Panc1 (cell line): ENCODE results near the gene SLC35G1. TPM values are rescaled to one million over a fixed set of nuclear protein-coding genes. Genes with fewer than 3 reads are reported as not detected.

Experiments
- ATAC-seq: fragments of 200-7000 bp; cut with Tn5 transposase; 2 replicates; pipeline ENCODE4 v1.9.1; 2020; ENCODE audit warnings: mild to moderate bottlenecking, moderate library complexity
- BruUV-seq: library from RNA; stranded (reverse); fragments of 400-500 nt; replicated peaks from 2 replicates; lab custom pipeline; 2021; lab: Mats Ljungman, UMichigan
- CTCF ChIA-PET: fragments of 300-600 bp; sonication (Branson Sonifier 250); formaldehyde crosslinking; loops from one replicate; lab custom pipeline; 2022; ENCODE audit warnings: antibody characterized with exemption; lab: Charles Lee
- POLR2A ChIA-PET: fragments of 300-600 bp; sonication (Branson Sonifier 250); formaldehyde crosslinking; loops from one replicate; lab custom pipeline; 2022; ENCODE audit warnings: antibody characterized with exemption; lab: Charles Lee
- DNase-seq: peaks from one replicate; pipeline ENCODE4 v3.0.0-alpha.2; 2010; ENCODE audit warnings: low read depth, low spot score
- H3K27ac ChIP-seq: 2 replicates; pipeline ENCODE4 v1.5.1; 2011; ENCODE audit warnings: mild to moderate bottlenecking, low read length, inconsistent platforms
- H3K27me3 ChIP-seq: fragments of 200-500 bp; sonication (Bioruptor generic); 2 replicates; pipeline ENCODE4 v1.6.0; 2014; ENCODE audit warnings: low read length, inconsistent platforms; ENCODE audit not compliant: control insufficient read depth, insufficient read depth
- H3K36me3 ChIP-seq: fragments of 200-500 bp; sonication (Bioruptor generic); 2 replicates; pipeline ENCODE4 v1.5.1; 2014; ENCODE audit warnings: inconsistent platforms, mild to moderate bottlenecking, low read length, moderate library complexity; ENCODE audit not compliant: control insufficient read depth, insufficient read depth
- H3K4me1 ChIP-seq: 2 replicates; pipeline ENCODE4 v1.5.1; 2011; ENCODE audit warnings: inconsistent platforms, mild to moderate bottlenecking, low read length, moderate library complexity; ENCODE audit not compliant: control insufficient read depth, insufficient read depth
- H3K4me3 ChIP-seq, 2 experiments: 2 replicates each; pipeline ENCODE4 v1.5.1; 2011 to 2012; ENCODE audit warnings: low read depth in 2 of 2, low read length in 2 of 2, mild to moderate bottlenecking in 2 of 2, inconsistent platforms in 1 of 2, moderate library complexity in 1 of 2
- H3K9me3 ChIP-seq: fragments of 200-500 bp; sonication (Bioruptor generic); 2 replicates; pipeline ENCODE4 v1.5.1; 2014; ENCODE audit warnings: low read depth, mild to moderate bottlenecking, inconsistent platforms, low read length, moderate library complexity; ENCODE audit not compliant: control insufficient read depth, insufficient read depth
- CTCF ChIP-seq: fragments of 450-650 bp; IDR thresholded peaks from 2 replicates; pipeline ENCODE4 v1.5.1; 2017; ENCODE audit warnings: mild to moderate bottlenecking
- POLR2AphosphoS5 ChIP-seq: IDR thresholded peaks from 2 replicates; pipeline ENCODE4 v1.6.1; 2012; ENCODE audit warnings: mild to moderate bottlenecking, low read depth, low read length, moderate library complexity
- REST ChIP-seq, 2 experiments: IDR thresholded peaks; 2 replicates each; pipeline ENCODE4 v1.6.1; 2011 to 2012; ENCODE audit warnings: low read depth in 2 of 2, control low read depth in 1 of 2, low read length in 1 of 2, mild to moderate bottlenecking in 1 of 2, moderate library complexity in 1 of 2; ENCODE audit not compliant: insufficient read depth in 1 of 2
- SIN3A ChIP-seq: IDR thresholded peaks from 2 replicates; pipeline ENCODE4 v1.6.1; 2012; ENCODE audit warnings: low read depth, mild to moderate bottlenecking, low read length, moderate library complexity, borderline replicate concordance; ENCODE audit not compliant: insufficient read depth
- TCF7L2 ChIP-seq: IDR thresholded peaks from 2 replicates; pipeline ENCODE4 v1.6.1; 2011; ENCODE audit warnings: mild to moderate bottlenecking, low read depth, low read length, inconsistent platforms
- in situ Hi-C: cut with HindIII; loops from 2 replicates; pipeline ENCODE4 v1.10.0; 2016; ENCODE audit warnings: low sequenced_read_pairs, low pct_unique_long_range_greater_than_20kb
- intact Hi-C: fragments of 100-400 bp; cut with micrococcal nuclease; formaldehyde crosslinking; loops from one replicate; pipeline ENCODE4 v1.10.0; 2022; ENCODE audit not compliant: unreplicated experiment
- total RNA-seq: library from RNA; stranded (reverse); gene quantifications from one replicate; pipeline ENCODE4 v1.2.1, GENCODE V29; 2021; ENCODE audit not compliant: unreplicated experiment

The SLC35G1 gene
- total RNA-seq, 1 experiment from 2014 or later, result 13.6 TPM

- DNase-seq (no peak), ATAC-seq (no peak; the same call in 1 of the 2 replicates)
- Histone ChIP-seq H3K36me3 (no peaks in the 10 kb centered on the region), H3K9me3 (no peaks in the 10 kb centered on the region), H3K27me3 (peaks cover 5% of the 10 kb centered on the region; the same call in 1 of the 2 replicates), H3K27ac (no peak overlapping the region), H3K4me1 (no peaks in the 10 kb centered on the region), H3K4me3 (no peak overlapping the region)
- BruUV-seq, result no TSS peak
- POLR2A ChIA-PET, result no interaction called here
- in situ Hi-C loops, result no loop called here
- TF ChIP-seq SIN3A, result no peak
- no peak for TF ChIP-seq REST (IDR thresholded peaks at IDR 0.05; ENCODE audit: insufficient read depth in 1 of 2, low read depth in 2 of 2, low read length in 1 of 2)
- TF ChIP-seq TCF7L2, result no peak
- TF ChIP-seq CTCF, result no peak
- TF ChIP-seq POLR2AphosphoS5, result no peak
- CTCF ChIA-PET, result interaction anchor here (0.6 to 1.0 kb wide), 2 partner anchors 243 to 593 kb away, joined by 3 read pairs; no protein-coding TSS in a partner anchor
- intact Hi-C loops, result no loop called here
Measured at GRCh38 chr10:93851169-93851568, 42.6 kb upstream of the SLC35G1 start.

GRCh38 chr10:93852476-93853095 lies 41.2 kb upstream of the SLC35G1 start:
- Histone ChIP-seq H3K36me3 (no peaks in the 10 kb centered on the region), H3K27me3 (peaks cover 5% of the 10 kb centered on the region; the same call in 1 of the 2 replicates), H3K9me3 (no peaks in the 10 kb centered on the region), H3K27ac (no peak overlapping the region), H3K4me1 (no peaks in the 10 kb centered on the region), H3K4me3 (no peak overlapping the region)
- ATAC-seq (no peak), DNase-seq (no peak)
- ChIA-PET POLR2A (no interaction called here), CTCF (no interaction called here)
- no peak for TF ChIP-seq POLR2AphosphoS5
- no peak for TF ChIP-seq SIN3A
- TF ChIP-seq TCF7L2, result no peak
- TF ChIP-seq REST (IDR thresholded peaks at IDR 0.05; ENCODE audit: insufficient read depth in 1 of 2, low read depth in 2 of 2, low read length in 1 of 2), result no peak
- TF ChIP-seq CTCF, result no peak
- intact Hi-C loops, result no loop called here
- in situ Hi-C loops, result no loop called here
- BruUV-seq, result no TSS peak
